HEK293 (cell line): Measurements from ENCODE around the gene AGAP6.
"Not testable (repeated sequence)": the region's sequence is repeated elsewhere in the genome, so short reads cannot be mapped to it uniquely, and the experiment has no call there.

Source experiments
- CTCF ChIA-PET: fragments of 350-600 bp; formaldehyde crosslinking; extraction: SDS; loops from one replicate; lab custom pipeline; 2021; ENCODE audit warnings: antibody characterized with exemption; lab: Yijun Ruan, JAX
- POLR2A ChIA-PET: fragments of 300-600 bp; formaldehyde crosslinking; extraction: SDS; loops from one replicate; lab custom pipeline; 2020; ENCODE audit warnings: antibody characterized with exemption, inconsistent platforms; lab: Yijun Ruan, JAX
- H3K27ac ChIP-seq: fragments of 200-500 bp; sonication (Bioruptor generic); 2 replicates; pipeline ENCODE4 v1.5.1; 2014; ENCODE audit warnings: low read depth, low read length, control low read depth, inconsistent platforms; ENCODE audit errors: extremely low read depth
- H3K36me3 ChIP-seq, 2 experiments: fragments of 200-500 bp in 1 of 2; sonication (Bioruptor generic) in 1 of 2; 1 replicate in 1 of 2; 2 replicates in 1 of 2; pipeline ENCODE4 v1.5.1; 2014 to 2017; ENCODE audit warnings: inconsistent platforms in 2 of 2, low read length in 2 of 2; ENCODE audit not compliant: control insufficient read depth in 2 of 2, insufficient read depth in 1 of 2
- H3K4me1 ChIP-seq: fragments of 200-500 bp; sonication (Bioruptor generic); 2 replicates; pipeline ENCODE4 v1.5.1; 2014; ENCODE audit warnings: mild to moderate bottlenecking, low read length, inconsistent platforms; ENCODE audit not compliant: control insufficient read depth, insufficient read depth
- H3K4me3 ChIP-seq: 2 replicates; pipeline ENCODE4 v1.5.1; 2011; ENCODE audit warnings: low read depth, mild to moderate bottlenecking, control low read depth, low read length, moderate library complexity
- H3K9me3 ChIP-seq: fragments of 200-500 bp; sonication (Bioruptor generic); 2 replicates; pipeline ENCODE4 v1.5.1; 2014; ENCODE audit warnings: low read depth, low read length, inconsistent platforms; ENCODE audit not compliant: control insufficient read depth, insufficient read depth

AGAP6 gene

GRCh38 chr10:50051995-50052660 is 63.9 kb downstream of the AGAP6 start:
- H3K4me3 ChIP-seq, H3K9me3 ChIP-seq, H3K27ac ChIP-seq, POLR2A ChIA-PET, H3K4me1 ChIP-seq, H3K36me3 ChIP-seq: not testable (repeated sequence)
- CTCF ChIA-PET = interaction anchor here (0.6 kb wide), 1 partner anchor 244 kb away, joined by 4 read pairs; no protein-coding TSS in a partner anchor

- CTCF ChIA-PET, H3K36me3 ChIP-seq, H3K27ac ChIP-seq, H3K4me3 ChIP-seq, POLR2A ChIA-PET, H3K4me1 ChIP-seq, H3K9me3 ChIP-seq: not testable (repeated sequence)
These were observed 64.7 kb downstream of the AGAP6 start for GRCh38 chr10:50052778-50053376.

GRCh38 chr10:50055494-50056292 is 67.5 kb downstream of the AGAP6 start:
- POLR2A ChIA-PET, H3K36me3 ChIP-seq, H3K4me3 ChIP-seq, H3K27ac ChIP-seq, H3K4me1 ChIP-seq, H3K9me3 ChIP-seq, CTCF ChIA-PET: not testable (repeated sequence)

GRCh38 chr10:50056654-50057053 is 68.4 kb downstream of the AGAP6 start:
- H3K4me1 ChIP-seq, POLR2A ChIA-PET, H3K4me3 ChIP-seq, H3K9me3 ChIP-seq, H3K36me3 ChIP-seq, H3K27ac ChIP-seq, CTCF ChIA-PET: not testable (repeated sequence)

- H3K36me3 ChIP-seq, CTCF ChIA-PET, H3K9me3 ChIP-seq, H3K4me1 ChIP-seq, POLR2A ChIA-PET, H3K27ac ChIP-seq, H3K4me3 ChIP-seq: not testable (repeated sequence)
These were observed 70.5 kb downstream of the AGAP6 start for GRCh38 chr10:50058727-50059126.

- CTCF ChIA-PET, H3K4me3 ChIP-seq, H3K36me3 ChIP-seq, H3K9me3 ChIP-seq, H3K4me1 ChIP-seq, POLR2A ChIA-PET, H3K27ac ChIP-seq: not testable (repeated sequence)
These were observed 71.7 kb downstream of the AGAP6 start for GRCh38 chr10:50059946-50060345.
